ENCODE results near the gene OTUB1.
"Not testable (repeated sequence)": the region's sequence is repeated elsewhere in the genome, so short reads cannot be mapped to it uniquely, and the experiment has no call there.

The OTUB1 gene

GRCh38 chr11:64026575-64027205 is 40.5 kb downstream of the OTUB1 start:
- no peak for DNase-seq

GRCh38 chr11:64027651-64028397 is 41.6 kb downstream of the OTUB1 start:
- DNase-seq: no peak

GRCh38 chr11:64028398-64029115 is 42.3 kb downstream of the OTUB1 start:
- peak; percentile 46 for DNase-seq

- DNase-seq: no peak
Observed at GRCh38 chr11:64029773-64030172, 43.5 kb downstream of the OTUB1 start.

- DNase-seq: no peak
Observed at GRCh38 chr11:64031001-64031400, 44.8 kb downstream of the OTUB1 start.

- peak; percentile 61 for DNase-seq
Observed at GRCh38 chr11:64032050-64032449, 45.8 kb downstream of the OTUB1 start.

- DNase-seq: no peak
Observed at GRCh38 chr11:64034411-64034811, 48.2 kb downstream of the OTUB1 start.

GRCh38 chr11:64035081-64035524 is 48.9 kb downstream of the OTUB1 start:
- no peak for DNase-seq

GRCh38 chr11:64035576-64035975 is 49.3 kb downstream of the OTUB1 start, which contains the start of gene FLRT1:
TSS of gene FLRT1 (plus strand) at chr11:64035931. CDS start at chr11:64116268, 80,337 bp downstream.
- DNase-seq: no peak

- DNase-seq: peak; percentile 66
Observed at GRCh38 chr11:64036087-64037026, 50.1 kb downstream of the OTUB1 start.

- DNase-seq: no peak
Observed at GRCh38 chr11:64037027-64037634, 50.9 kb downstream of the OTUB1 start.

GRCh38 chr11:64038500-64038899 is 52.3 kb downstream of the OTUB1 start:
- no peak for DNase-seq

GRCh38 chr11:64039012-64039665 is 52.9 kb downstream of the OTUB1 start:
- no peak for DNase-seq

GRCh38 chr11:64040684-64041322 is 54.6 kb downstream of the OTUB1 start:
- no peak for DNase-seq

- DNase-seq: no peak
Observed at GRCh38 chr11:64041846-64042245, 55.6 kb downstream of the OTUB1 start.

GRCh38 chr11:64042301-64042700 is 56.1 kb downstream of the OTUB1 start:
- DNase-seq: no peak

- no peak for DNase-seq
Observed at GRCh38 chr11:64043545-64043944, 57.3 kb downstream of the OTUB1 start.

- no peak for DNase-seq
Observed at GRCh38 chr11:64044730-64045393, 58.6 kb downstream of the OTUB1 start.

- DNase-seq: no peak
Observed at GRCh38 chr11:64045700-64046099, 59.5 kb downstream of the OTUB1 start.

GRCh38 chr11:64047373-64047772 is 61.1 kb downstream of the OTUB1 start:
- not testable (repeated sequence) for DNase-seq
